Right lobe of liver (tissue), 4 donors: ENCODE data around the gene HPDL.

Experiments
- POLR2A ChIP-seq: fragments of 450-650 bp; IDR thresholded peaks from one replicate; pipeline ENCODE4 v1.6.1; 2017; ENCODE audit warnings: antibody characterized with exemption, mild to moderate bottlenecking
- TF ChIP-seq, protein P1 (sequence below), 4 donors: fragments of 200-600 bp in 3 of 4; fragments of 450-650 bp in 1 of 4; IDR thresholded peaks; one replicate each; pipeline versions ENCODE4 v1.5.1 to v1.8.0; 2016 to 2022; ENCODE audit warnings: antibody characterized with exemption in 4 of 4, mild to moderate bottlenecking in 2 of 4
- donor health status: DM: no; HTN: no; CAD: no.
- donor health status: DM: no; HTN: no; CAD: no.
- donor health status: DM: no; HTN: yes; CAD: no.

DNA sequence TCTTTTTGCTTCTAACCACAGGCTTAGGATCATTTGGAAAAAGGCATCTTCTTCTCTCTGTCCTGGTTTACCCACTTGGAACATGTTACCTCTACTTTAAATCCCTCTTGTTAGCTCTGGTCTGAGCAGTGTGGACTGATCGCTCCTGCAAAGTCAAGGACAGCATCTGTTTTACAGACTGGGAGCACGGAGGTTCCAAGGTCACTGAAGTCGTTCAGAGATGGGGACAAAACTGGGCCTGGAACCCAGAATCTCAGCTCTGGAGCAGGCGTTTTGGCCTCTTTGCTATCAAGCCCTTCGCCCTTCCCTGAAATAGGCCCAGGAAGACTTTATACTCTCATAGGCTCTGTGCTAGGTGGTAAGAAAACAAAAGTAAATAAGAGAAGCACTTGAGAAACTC, 24.8 kb downstream of the HPDL start:
- TF ChIP-seq, protein P1, sequence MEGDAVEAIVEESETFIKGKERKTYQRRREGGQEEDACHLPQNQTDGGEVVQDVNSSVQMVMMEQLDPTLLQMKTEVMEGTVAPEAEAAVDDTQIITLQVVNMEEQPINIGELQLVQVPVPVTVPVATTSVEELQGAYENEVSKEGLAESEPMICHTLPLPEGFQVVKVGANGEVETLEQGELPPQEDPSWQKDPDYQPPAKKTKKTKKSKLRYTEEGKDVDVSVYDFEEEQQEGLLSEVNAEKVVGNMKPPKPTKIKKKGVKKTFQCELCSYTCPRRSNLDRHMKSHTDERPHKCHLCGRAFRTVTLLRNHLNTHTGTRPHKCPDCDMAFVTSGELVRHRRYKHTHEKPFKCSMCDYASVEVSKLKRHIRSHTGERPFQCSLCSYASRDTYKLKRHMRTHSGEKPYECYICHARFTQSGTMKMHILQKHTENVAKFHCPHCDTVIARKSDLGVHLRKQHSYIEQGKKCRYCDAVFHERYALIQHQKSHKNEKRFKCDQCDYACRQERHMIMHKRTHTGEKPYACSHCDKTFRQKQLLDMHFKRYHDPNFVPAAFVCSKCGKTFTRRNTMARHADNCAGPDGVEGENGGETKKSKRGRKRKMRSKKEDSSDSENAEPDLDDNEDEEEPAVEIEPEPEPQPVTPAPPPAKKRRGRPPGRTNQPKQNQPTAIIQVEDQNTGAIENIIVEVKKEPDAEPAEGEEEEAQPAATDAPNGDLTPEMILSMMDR (IDR thresholded peaks at IDR 0.05) = no peak
- TF ChIP-seq POLR2A = no peak
